Measurements from ENCODE around the gene KTN1.

- no peak for TF ChIP-seq CTCF (IDR thresholded peaks at IDR 0.05; ENCODE audit: poor library complexity)
- no peak for TF ChIP-seq EZH2phosphoT487 (IDR thresholded peaks at IDR 0.05; ENCODE audit: low read depth, severe bottlenecking, unreplicated experiment)
Measured at GRCh38 chr14:55718551-55718950, 138.5 kb downstream of the KTN1 start.

Measured in hepatocyte (in vitro differentiated cells).